ENCODE results near the gene GPR151. TPM values are rescaled to one million over a fixed set of nuclear protein-coding genes. Genes with fewer than 3 reads are reported as not detected.

The GPR151 gene
- not detected in 2 replicates for total RNA-seq

GRCh38 chr5:146516151-146516475 is at the start of gene GPR151:
TSS of gene GPR151 (minus strand) at chr5:146516190. CDS start at chr5:146516113, 77 bp downstream.

Other genes starting within 250 kb of the GPR151 start
- gene POU4F3, start 177.4 kb downstream of the GPR151 start, total RNA-seq, result not detected in 2 replicates
- gene TCERG1, start 68.9 kb downstream of the GPR151 start, total RNA-seq, result 31.2 and 50.7 TPM in 2 replicates